COLO829 (cell line): Measurements from ENCODE around the gene MICALL1.

ENCODE experiments used
- DNase-seq: peaks from one replicate; pipeline ENCODE4 v3.0.0; 2012; ENCODE audit warnings: low spot score

The MICALL1 gene

GRCh38 chr22:37906364-37907008 lies 389 bp downstream of the MICALL1 start:
- DNase-seq: no peak

DNA sequence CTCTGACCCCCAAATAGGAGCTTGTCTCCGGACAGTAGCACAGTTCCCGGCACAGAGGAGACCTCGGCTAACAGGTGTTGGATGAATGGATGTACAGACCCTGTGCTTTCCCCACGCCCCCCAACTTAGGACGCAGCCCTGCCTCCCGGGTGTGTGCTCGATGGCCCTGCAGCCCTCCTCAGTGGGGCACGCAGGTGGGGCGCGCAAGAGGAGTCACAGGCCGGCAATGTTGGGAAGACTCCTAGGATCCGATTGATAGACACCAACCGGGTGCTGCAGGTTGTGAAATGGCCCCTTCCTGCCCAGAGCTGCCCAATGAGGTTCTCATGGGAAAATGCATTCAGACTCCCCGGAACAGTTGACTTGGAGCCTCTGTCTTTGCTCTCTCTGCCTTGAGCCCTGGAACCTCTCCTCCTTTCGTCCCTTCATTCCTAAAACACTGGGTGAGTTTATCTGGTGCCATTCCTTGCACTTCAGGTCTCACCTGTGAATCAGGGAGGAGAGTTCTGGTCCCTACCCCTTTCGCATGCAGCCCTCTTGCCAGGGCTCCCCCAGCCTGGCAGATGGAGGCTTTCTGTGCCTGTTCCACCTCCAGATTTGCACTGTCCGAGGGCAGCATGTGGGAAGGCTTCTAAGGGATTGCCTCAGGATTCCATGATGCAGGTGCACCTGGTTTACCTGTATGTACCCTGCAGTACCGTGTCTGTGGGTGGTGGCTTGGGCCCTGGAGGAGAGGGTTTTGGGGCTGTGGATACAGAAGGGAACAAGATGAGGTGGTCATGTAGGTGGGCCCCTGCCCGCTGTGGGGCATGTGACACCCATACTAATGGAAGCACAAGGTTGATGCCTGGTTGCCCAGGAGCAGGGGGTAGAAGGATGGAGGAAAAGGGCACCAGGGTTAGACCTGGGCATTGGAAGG lies 1.2 kb downstream of the MICALL1 start:
- DNase-seq: no peak

- DNase-seq: no peak
Measured at GRCh38 chr22:37909766-37910165, 3.7 kb downstream of the MICALL1 start.

- no peak for DNase-seq
Measured at GRCh38 chr22:37910890-37911672, 5.0 kb downstream of the MICALL1 start.

- no peak for DNase-seq
Measured at GRCh38 chr22:37911697-37912096, 5.6 kb downstream of the MICALL1 start.

DNA sequence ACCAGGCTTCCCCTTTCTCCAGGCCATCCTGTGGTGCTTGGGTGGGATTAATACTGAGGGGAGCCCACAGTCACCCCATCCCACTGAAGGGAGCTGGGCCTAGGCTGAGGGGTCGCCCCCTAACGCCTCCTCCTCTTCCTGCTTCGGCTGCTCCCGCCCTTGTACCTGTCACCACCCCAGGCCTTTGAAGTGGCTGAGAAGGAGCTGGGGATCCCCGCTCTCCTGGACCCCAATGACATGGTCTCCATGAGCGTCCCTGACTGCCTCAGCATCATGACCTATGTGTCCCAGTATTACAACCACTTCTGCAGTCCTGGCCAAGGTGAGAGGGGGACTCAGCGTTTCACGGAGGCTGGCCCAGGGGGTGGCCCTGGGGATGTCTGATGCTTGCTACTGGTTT lies 6.1 kb downstream of the MICALL1 start:
- no peak for DNase-seq

DNA sequence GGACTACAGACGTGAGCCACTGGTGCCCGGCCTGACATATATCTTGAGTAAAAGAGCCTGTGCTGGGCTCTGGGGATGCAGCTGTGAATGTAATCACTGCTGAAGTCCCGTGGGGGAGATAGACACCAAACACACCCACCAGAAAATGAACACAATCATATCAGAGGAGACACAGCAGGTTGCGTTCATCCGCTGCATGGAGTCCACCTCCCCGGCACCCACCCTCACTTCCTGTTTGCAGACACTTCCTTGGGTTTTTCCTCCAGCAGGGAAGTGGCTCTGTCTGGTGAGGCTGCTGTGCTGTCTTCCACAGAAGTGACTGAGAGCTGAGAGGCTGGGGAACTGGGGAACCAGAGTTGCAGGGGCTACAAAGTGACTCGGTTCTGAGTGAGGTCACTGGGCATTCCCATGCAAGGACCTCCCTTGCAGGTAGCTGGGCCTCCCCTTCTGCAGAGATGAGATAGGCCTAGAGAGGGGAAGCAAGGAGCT lies 7.2 kb downstream of the MICALL1 start:
- DNase-seq: no peak

GRCh38 chr22:37916311-37916710 lies 10.2 kb downstream of the MICALL1 start:
- no peak for DNase-seq

GRCh38 chr22:37917874-37918548 lies 11.9 kb downstream of the MICALL1 start:
- no peak for DNase-seq

DNA sequence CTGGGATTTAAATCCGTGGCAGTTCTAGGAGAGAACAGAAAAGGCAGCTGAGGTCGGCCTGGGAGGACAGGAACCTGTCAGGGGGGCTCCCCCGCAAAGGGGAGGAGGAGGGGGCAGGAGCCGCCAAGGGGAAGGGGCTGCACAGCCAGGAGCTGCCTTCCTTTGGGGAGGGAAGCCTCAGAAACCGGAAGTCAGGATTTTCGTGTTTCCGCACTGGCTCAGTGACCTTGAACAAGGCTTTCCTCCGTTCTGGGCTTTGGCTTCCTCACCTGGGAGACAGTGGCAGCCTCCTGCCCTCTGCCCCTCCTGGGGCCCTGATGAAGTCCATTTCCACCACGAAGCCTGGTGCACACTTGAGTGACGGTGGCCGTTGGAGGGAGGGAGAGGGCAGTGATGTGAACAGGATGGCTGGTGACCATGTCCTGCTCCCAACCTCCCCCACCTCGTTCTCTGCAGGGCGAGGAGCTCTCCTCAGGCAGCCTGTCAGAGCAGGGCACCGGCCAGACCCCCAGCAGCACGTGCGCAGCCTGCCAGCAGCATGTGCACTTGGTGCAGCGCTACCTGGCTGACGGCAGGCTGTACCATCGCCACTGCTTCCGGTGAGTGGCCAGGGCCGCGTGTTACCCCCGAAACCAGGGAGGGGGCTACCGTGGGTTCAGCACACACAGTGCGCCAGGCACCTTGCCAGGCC lies 12.6 kb downstream of the MICALL1 start:
- DNase-seq: no peak

DNA sequence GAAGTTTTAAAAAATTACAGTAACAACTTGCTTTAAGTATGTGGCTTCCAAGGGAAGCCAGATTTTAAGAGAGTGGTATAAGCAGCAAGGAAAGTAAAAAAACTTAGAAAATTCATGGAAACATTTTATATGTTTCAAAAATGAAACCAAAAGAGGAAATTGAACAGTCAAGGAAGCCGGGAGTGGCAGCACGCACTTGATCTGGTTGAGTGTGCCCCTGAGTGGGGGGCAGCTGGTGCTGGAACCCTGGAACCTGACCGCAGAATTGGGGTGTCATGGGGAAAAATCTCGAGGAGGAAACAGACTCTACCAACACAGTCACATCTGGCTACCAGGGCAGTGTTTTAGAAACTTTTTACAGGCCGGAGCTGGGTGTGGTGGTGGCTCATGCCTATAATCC lies 14.0 kb downstream of the MICALL1 start:
- DNase-seq: no peak

DNA sequence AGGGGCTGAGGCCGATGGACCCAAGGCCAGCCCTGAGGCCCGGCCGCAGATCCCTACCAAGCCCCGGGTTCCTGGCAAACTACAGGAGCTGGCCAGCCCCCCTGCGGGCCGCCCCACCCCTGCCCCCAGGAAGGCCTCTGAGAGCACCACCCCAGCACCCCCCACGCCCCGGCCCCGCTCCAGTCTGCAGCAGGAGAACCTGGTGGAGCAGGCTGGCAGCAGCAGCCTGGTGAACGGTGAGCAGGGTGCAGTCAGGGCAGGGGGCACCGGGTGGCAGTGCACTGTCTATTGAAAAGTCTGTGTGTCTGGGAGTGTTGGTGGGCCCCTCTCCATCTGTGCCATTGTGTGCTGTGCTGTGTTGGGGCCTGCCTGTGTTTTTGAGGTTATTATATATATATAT lies 16.1 kb downstream of the MICALL1 start:
- no peak for DNase-seq

GRCh38 chr22:37923927-37924326 lies 17.8 kb downstream of the MICALL1 start:
- DNase-seq: no peak

DNA sequence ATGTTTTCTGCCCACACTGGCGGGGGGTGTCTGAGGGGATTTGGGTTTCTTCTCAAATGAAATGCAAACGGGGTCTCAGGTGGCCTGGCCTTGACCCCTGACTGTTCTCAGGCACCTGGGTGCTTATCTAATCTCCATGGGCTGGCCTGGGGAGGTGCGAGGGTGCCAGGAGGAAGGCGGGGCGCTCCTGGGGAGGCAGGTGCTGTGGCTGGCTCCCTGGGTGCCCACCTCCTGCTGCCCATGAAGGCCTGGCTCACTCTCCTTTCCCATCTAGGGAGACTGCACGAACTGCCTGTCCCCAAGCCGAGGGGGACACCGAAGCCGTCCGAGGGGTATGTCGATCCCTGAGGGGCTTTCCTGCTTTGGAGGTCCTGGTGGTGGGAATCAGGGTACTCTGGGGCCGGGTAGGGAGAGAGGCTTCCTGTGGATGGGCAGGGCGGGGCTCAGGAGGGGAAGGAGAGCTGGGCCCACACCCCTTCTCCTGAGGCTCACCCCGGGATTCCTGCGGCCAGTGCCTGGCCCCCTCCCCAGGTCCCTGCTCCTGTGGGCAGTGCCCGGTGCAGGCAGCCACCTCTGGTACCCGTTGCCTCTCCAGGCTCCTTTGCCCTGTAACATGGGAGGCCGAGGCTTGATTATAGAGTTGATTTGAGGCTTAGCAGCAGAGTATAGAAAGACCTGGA lies 18.4 kb downstream of the MICALL1 start:
- no peak for DNase-seq

GRCh38 chr22:37925330-37925729 lies 19.2 kb downstream of the MICALL1 start:
- no peak for DNase-seq

GRCh38 chr22:37925767-37926166 lies 19.7 kb downstream of the MICALL1 start:
- DNase-seq: no peak

DNA sequence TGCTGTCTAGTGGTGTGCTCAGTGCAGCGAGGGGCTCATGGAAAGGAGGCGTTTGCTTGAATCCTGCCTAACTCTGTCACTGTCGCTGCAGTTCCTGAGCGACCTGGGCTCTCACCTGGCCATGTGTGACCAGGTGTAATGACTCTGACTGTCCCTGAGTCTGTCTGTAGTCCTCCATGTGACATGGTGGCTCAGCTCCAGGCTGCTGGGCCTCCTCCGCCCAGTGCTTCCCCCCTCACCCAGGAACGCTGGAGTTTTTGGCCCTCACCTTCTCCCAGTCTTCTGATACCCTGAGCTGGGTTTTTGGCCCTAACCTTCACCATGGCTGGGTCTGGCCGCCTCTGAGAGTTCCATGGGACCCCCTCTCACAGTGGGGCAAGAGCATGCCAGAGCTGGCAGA lies 20.3 kb downstream of the MICALL1 start:
- DNase-seq: no peak

- DNase-seq: no peak
Measured at GRCh38 chr22:37926771-37927636, 20.9 kb downstream of the MICALL1 start.

- DNase-seq: no peak
Measured at GRCh38 chr22:37927637-37927936, 21.5 kb downstream of the MICALL1 start.

- DNase-seq: no peak
Measured at GRCh38 chr22:37929390-37929789, 23.3 kb downstream of the MICALL1 start.
